Choroid plexus epithelial cell (primary cell): Measurements from ENCODE around the gene MICAL1.

Experiments used
- DNase-seq: peaks from one replicate; pipeline ENCODE4 v3.0.0-alpha.2; 2010; ENCODE audit warnings: low read depth
- H3K4me3 ChIP-seq: 2 replicates; pipeline ENCODE4 v1.5.1; 2011; ENCODE audit warnings: low read depth, mild to moderate bottlenecking, control low read depth, low read length, moderate library complexity
- TF ChIP-seq, protein P1 (sequence below): conservative IDR thresholded peaks from 2 replicates; pipeline ENCODE4 v1.5.1; 2011; ENCODE audit warnings: low read depth, mild to moderate bottlenecking, control low read depth, inconsistent platforms, low read length, moderate library complexity

Gene MICAL1

DNA sequence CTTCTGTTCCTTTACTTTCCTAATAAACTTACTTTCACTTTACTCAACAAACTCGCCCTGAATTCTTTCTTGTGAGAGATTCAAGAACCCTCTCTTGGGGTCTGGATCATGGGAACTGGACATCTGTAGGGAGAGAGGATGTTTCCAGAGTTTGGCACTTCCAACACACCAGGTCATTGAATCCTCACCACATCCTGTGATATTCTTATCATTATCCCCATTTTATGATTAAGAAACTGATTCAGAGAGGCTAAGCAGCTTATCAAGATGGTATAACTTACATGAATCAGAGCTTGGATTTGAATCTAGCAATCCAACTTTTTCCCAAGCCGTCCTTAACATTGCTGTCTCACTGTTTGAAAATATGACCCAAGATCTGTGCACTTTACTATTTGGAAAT is 30.6 kb downstream of the MICAL1 start:
- H3K4me3 ChIP-seq: no peak overlapping the region
- DNase-seq: no peak
- TF ChIP-seq, protein P1, sequence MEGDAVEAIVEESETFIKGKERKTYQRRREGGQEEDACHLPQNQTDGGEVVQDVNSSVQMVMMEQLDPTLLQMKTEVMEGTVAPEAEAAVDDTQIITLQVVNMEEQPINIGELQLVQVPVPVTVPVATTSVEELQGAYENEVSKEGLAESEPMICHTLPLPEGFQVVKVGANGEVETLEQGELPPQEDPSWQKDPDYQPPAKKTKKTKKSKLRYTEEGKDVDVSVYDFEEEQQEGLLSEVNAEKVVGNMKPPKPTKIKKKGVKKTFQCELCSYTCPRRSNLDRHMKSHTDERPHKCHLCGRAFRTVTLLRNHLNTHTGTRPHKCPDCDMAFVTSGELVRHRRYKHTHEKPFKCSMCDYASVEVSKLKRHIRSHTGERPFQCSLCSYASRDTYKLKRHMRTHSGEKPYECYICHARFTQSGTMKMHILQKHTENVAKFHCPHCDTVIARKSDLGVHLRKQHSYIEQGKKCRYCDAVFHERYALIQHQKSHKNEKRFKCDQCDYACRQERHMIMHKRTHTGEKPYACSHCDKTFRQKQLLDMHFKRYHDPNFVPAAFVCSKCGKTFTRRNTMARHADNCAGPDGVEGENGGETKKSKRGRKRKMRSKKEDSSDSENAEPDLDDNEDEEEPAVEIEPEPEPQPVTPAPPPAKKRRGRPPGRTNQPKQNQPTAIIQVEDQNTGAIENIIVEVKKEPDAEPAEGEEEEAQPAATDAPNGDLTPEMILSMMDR: no peak

DNA sequence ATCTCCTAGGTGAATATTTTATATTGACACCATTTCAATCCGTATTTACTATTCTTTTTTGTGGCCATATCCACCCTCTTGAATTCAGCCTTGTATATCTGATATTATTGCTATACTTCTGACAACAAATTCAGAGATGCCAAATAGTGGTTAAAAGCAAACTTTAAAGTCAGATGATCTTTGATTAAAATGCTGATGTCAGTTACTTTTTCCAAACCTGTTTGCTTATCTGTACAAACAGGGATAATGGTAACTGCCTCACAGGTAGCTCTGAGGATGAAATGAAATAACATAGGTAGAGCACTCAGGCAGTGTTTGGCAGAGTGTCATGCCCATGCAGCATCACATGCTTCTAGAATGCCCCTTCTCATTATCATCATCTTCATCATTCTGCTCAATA is 34.4 kb downstream of the MICAL1 start:
- no peak for DNase-seq
- TF ChIP-seq, protein P1: no peak
- no peak overlapping the region for H3K4me3 ChIP-seq

DNA sequence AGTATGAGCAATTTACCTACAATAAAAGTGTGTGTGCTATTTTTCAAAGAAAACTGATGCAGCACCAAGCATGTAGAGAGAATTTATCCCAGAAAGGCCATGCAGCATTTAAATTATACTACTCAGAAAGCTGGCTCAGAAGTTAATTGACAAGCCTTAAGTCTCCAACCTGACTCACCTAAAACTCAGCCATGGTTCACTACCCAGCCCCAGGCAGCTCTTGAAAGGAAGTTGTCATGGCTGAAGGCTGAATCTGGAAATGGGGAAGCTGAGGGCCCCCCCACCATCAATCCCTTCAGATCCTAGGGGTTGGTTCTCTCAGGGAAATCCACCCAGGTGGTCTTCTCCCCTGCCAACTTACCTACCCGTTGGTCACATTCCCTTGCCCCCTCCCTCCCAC is 34.8 kb downstream of the MICAL1 start:
- H3K4me3 ChIP-seq: no peak overlapping the region
- no peak for DNase-seq
- TF ChIP-seq, protein P1: no peak

DNA sequence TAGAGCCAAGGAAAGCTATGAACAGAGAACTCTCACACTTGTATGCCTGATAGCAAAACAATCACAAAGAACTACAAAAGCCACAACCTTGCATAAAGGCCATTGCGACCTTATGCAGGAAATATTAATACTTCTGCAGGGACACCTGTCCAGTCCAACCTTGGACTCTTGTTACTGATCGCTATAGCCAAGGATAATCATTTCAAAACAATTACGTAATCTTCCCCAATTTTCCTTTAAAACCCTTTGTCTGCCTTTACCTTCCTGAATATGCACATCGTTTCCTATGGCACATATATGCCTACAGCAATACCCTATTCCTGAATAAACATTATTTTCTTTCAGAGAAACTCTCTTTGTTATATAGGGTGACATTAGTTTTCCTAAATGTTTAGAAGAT is 37.9 kb downstream of the MICAL1 start:
- TF ChIP-seq, protein P1: no peak
- H3K4me3 ChIP-seq: no peak overlapping the region
- no peak for DNase-seq

DNA sequence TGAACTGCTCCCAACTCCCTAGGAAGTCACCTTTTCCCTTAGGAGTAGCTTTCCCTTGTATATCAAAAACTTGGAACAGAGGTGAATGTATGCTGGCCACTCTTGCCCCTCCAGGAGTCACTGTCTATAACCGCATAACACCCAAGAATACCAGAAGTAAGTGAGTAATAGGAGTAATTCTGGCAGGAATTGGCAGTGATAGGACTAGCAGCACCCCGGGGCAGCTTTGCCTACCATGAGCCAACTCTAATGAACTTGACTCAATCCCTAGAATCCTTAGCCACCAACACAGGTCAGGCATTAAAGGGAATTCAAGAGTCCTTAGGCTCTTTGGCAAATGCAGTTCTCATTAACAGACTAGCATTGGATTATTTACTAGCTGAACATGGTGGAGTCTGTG is 44.5 kb downstream of the MICAL1 start:
- no peak overlapping the region for H3K4me3 ChIP-seq
- no peak for DNase-seq
- TF ChIP-seq, protein P1: no peak

DNA sequence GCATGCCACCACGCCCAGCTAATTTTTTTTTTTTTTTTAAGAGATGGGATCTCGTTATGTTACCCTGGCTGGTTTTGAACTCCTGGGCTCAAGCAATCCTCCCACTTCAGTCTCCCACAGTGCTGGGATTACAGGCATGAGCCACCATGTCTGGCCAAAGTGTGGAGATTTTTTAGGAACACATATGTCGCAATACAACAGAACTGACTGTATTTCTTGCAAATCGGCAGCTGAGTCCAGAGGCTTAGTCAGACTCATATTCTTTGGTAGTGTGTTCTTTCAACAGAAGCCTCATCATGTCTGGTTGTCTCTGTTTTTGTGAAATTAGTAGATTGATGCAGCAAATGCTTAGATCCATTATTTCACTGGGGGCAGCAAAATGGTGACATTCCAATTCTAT is 49.4 kb downstream of the MICAL1 start:
- no peak overlapping the region for H3K4me3 ChIP-seq
- TF ChIP-seq, protein P1: no peak
- peak; percentile 78 for DNase-seq

DNA sequence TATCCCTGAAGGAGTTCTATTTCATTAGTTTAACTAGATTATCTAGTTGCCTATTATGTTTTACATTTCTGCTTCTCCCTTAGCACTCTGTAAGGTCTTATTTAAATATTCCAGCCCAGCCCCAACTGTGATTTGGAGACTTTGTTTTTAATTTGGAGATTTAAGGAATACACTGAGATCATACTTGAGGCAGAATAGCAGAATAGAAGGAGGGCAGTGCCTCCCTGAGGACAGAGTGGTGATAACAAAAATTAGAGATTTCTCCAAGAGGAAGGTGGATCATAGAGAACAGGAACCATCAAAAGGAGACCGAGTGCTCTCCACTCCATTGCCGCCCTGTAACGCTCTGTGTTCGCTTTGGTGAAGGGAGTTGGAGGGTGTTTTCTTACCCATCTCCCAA is 58.6 kb downstream of the MICAL1 start:
- TF ChIP-seq, protein P1: peak; percentile 65
- H3K4me3 ChIP-seq: no peak overlapping the region
- DNase-seq: peak; percentile 62
